ENCODE measurements around the gene HACD4. TPM values are rescaled to one million over a fixed set of nuclear protein-coding genes. Genes with fewer than 3 reads are reported as not detected.
"Not testable (repeated sequence)": the region's sequence is repeated elsewhere in the genome, so short reads cannot be mapped to it uniquely, and the experiment has no call there.

Gene HACD4
- total RNA-seq, 1 donor from 2014 or later = 0.16 TPM

- DNase-seq (ENCODE audit: low read depth) = not testable (repeated sequence)
Measured at GRCh38 chr9:20973246-20973947, 58.0 kb downstream of the HACD4 start.

DNA sequence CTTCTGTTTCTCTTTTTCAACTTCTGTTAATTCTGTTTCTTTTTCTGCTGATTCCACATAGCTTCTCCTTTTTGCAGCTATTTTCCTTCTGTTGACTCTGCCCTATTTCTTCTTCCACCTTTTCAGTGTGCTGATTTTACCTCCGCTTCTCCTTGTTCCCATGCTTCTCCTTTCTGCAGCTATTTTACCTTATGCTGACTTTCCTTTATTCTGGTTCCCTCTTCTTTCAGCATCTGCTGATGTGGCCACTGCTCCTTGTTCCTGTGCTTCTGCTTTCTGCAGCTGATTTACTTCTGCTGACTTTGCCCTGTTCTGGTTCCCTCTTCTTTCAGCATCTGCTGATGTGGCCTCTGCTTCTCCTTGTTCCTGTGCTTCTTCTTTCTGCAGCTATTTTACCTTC is 58.8 kb downstream of the HACD4 start:
- DNase-seq (ENCODE audit: low read depth) = no peak

DNA sequence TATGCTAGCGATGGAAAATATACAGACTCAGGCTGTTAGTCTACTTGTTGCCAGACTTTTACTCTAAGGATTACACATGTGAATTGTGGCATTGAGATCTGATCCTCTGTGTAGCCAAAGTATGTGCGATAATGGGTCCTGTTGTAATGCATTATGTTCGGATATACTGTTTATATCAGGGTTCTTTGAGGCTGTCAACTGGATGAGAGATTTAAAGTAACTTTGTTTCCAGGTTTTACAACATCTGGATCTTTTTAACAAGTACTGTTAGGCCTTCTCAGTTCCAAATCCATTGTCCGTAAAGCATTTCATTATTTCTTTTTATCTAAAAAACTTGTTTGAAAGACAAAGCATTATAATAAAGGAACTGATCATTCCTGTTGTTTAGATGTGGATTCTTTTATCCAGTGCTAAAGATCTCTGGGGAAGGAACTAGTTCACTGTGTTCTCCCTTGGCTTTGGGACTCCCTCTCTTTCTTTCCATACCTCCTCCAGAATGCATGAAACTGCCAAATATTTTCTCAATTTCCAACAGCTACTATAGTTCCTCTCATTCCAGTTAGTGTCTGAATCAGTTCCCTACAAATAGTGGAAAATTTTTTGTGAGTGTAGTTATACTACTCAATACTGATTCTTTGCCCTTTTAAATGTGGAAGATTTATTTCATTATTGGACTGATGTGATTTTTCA is 68.8 kb downstream of the HACD4 start:
- no peak for DNase-seq (ENCODE audit: low read depth)

DNA sequence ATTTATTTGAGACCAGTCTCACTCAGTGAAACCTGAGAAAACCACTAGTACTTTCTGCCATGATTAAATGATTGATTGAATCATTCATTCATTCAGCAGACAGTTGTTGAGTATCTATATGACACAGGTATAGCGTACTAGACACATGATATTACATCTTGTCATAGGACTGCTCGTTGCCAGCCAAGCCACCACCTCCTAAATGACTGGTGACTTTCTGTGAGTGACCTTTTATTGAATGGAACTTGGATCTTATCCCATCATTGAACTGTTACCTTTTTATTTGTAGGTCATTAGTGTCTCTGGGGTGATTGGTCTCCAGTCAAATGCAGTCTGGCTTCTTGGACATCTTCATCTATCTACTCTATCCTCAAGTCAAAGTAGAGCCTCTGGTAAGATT is 80.7 kb downstream of the HACD4 start:
- no peak for DNase-seq (ENCODE audit: low read depth)

Other genes starting within 250 kb of the HACD4 start
- not detected in 2 replicates for gene IFNB1, start 46.3 kb upstream of the HACD4 start, total RNA-seq
- gene IFNW1, start 110.2 kb upstream of the HACD4 start, total RNA-seq = not detected in 2 replicates
- not detected in 2 replicates for gene IFNA21, start 135.0 kb upstream of the HACD4 start, total RNA-seq
- gene IFNA4, start 155.9 kb upstream of the HACD4 start, total RNA-seq = not detected in 2 replicates
- not detected in 2 replicates for gene IFNA7, start 170.6 kb upstream of the HACD4 start, total RNA-seq
- gene IFNA10, start 175.5 kb upstream of the HACD4 start, total RNA-seq = not detected in 2 replicates
- gene IFNA16, start 185.7 kb upstream of the HACD4 start, total RNA-seq = not detected in 2 replicates
- not detected in 2 replicates for gene IFNA17, start 196.6 kb upstream of the HACD4 start, total RNA-seq
- gene IFNA14, start 208.4 kb upstream of the HACD4 start, total RNA-seq = not detected in 2 replicates

Measured in myocyte (in vitro differentiated cells).